ENCODE measurements around the gene SPACA5B.
"Not testable (repeated sequence)": the region's sequence is repeated elsewhere in the genome, so short reads cannot be mapped to it uniquely, and the experiment has no call there.

- not testable (repeated sequence) for TF ChIP-seq CTCF, POLR2A, EP300 (IDR thresholded peaks at IDR 0.05)
These were observed at the start of gene SPACA5B for GRCh38 chrX:48130326-48130725.
